Activated CD4-positive, alpha-beta memory T cell treated with anti-CD3 and anti-CD28 coated beads, Interleukin-2, amount 10 ng/mL, durations not matched to agents 7 days and 5 days (primary cell): ENCODE results near the gene HNF1A. TPM values are rescaled to one million over a fixed set of nuclear protein-coding genes. Genes with fewer than 3 reads are reported as not detected.

Source experiments
- CTCF ChIA-PET: fragments of 350-600 bp; sonication (Branson Sonifier 250); formaldehyde crosslinking; loops from one replicate; lab custom pipeline; 2021; ENCODE audit warnings: antibody characterized with exemption, inconsistent platforms; lab: Charles Lee
- POLR2A ChIA-PET: fragments of 350-600 bp; sonication (Branson Sonifier 250); formaldehyde crosslinking; loops from one replicate; lab custom pipeline; 2021; ENCODE audit warnings: antibody characterized with exemption; lab: Charles Lee
- DNase-seq: peaks from one replicate; pipeline ENCODE4 v3.0.0-alpha.2; 2020
- H3K27ac Mint-ChIP-seq: one replicate; pipeline ENCODE4 v1.8.0; 2021; ENCODE audit warnings: mild to moderate bottlenecking, mixed read lengths
- H3K27me3 Mint-ChIP-seq: one replicate; pipeline ENCODE4 v1.8.0; 2021; ENCODE audit warnings: mixed read lengths
- H3K36me3 Mint-ChIP-seq: one replicate; pipeline ENCODE4 v1.8.0; 2021; ENCODE audit warnings: low read depth, mixed read lengths
- H3K4me1 Mint-ChIP-seq: one replicate; pipeline ENCODE4 v1.8.0; 2021; ENCODE audit warnings: mixed read lengths
- H3K4me3 Mint-ChIP-seq: one replicate; pipeline ENCODE4 v1.8.0; 2021; ENCODE audit warnings: mild to moderate bottlenecking, mixed read lengths
- H3K9me3 Mint-ChIP-seq: one replicate; pipeline ENCODE4 v1.8.0; 2021; ENCODE audit warnings: mixed read lengths
- total RNA-seq, 2 experiments: library from RNA; stranded (reverse); gene quantifications; one replicate each; pipeline ENCODE4 v1.2.3, GENCODE V29; 2021

Gene HNF1A
- total RNA-seq, 2 experiments from 2014 or later, result not detected

- no peak overlapping the region for H3K27ac Mint-ChIP-seq
Measured at GRCh38 chr12:120962532-120963020, 15.8 kb upstream of the HNF1A start.

GRCh38 chr12:120964298-120964697, 14.0 kb upstream of the HNF1A start:
- CTCF ChIA-PET, result interaction anchor here (0.7 to 2.1 kb wide), 2 partner anchors 20 to 317 kb away, joined by 4 read pairs; no protein-coding TSS in a partner anchor
- Mint-ChIP-seq H3K4me1 (peaks cover 22% of the 10 kb centered on the region), H3K27me3 (peaks cover 1% of the 10 kb centered on the region), H3K9me3 (no peaks in the 10 kb centered on the region), H3K27ac (no peak overlapping the region), H3K36me3 (no peaks in the 10 kb centered on the region), H3K4me3 (no peak overlapping the region)
- no peak for DNase-seq
- POLR2A ChIA-PET, result no interaction called here

More at GRCh38 chr12:120962532-120963020, 15.8 kb upstream of the HNF1A start:
- Mint-ChIP-seq H3K36me3 (no peaks in the 10 kb centered on the region), H3K4me1 (peaks cover 26% of the 10 kb centered on the region), H3K27me3 (peaks cover under 1% of the 10 kb centered on the region), H3K9me3 (no peaks in the 10 kb centered on the region), H3K4me3 (no peak overlapping the region)
- ChIA-PET CTCF (interaction anchor here (1.0 to 3.2 kb wide), 3 partner anchors 9 to 315 kb away, joined by 3 to 20 read pairs (median 4); no protein-coding TSS in a partner anchor), POLR2A (no interaction called here)
- DNase-seq, result no peak

- no peak overlapping the region for H3K27ac Mint-ChIP-seq
- H3K27me3 Mint-ChIP-seq, result peaks cover 1% of the 10 kb centered on the region
- CTCF ChIA-PET, result no interaction called here
- DNase-seq, result no peak
- no peak overlapping the region for H3K4me3 Mint-ChIP-seq
- H3K4me1 Mint-ChIP-seq, result peaks cover 12% of the 10 kb centered on the region
- H3K36me3 Mint-ChIP-seq, result no peaks in the 10 kb centered on the region
- POLR2A ChIA-PET, result interaction anchor here (1.1 kb wide), 1 partner anchor 61 kb away, joined by 3 read pairs; no protein-coding TSS in a partner anchor
- no peaks in the 10 kb centered on the region for H3K9me3 Mint-ChIP-seq
Measured at GRCh38 chr12:120965534-120966091, 12.7 kb upstream of the HNF1A start.

GRCh38 chr12:120970310-120970709, 8.0 kb upstream of the HNF1A start:
- H3K36me3 Mint-ChIP-seq, result no peaks in the 10 kb centered on the region
- peaks cover 1% of the 10 kb centered on the region for H3K27me3 Mint-ChIP-seq
- POLR2A ChIA-PET, result no interaction called here
- no peak for DNase-seq
- CTCF ChIA-PET, result interaction anchor here (1.3 to 4.5 kb wide), 2 partner anchors 125 to 322 kb away, joined by 3 to 61 read pairs; no protein-coding TSS in a partner anchor
- H3K27ac Mint-ChIP-seq, result no peak overlapping the region
- no peak overlapping the region for H3K4me3 Mint-ChIP-seq
- H3K4me1 Mint-ChIP-seq, result peaks cover 7% of the 10 kb centered on the region
- no peaks in the 10 kb centered on the region for H3K9me3 Mint-ChIP-seq

- Mint-ChIP-seq H3K36me3 (no peaks in the 10 kb centered on the region), H3K27me3 (peaks cover 1% of the 10 kb centered on the region), H3K27ac (no peak overlapping the region), H3K4me3 (no peak overlapping the region), H3K4me1 (peaks cover 7% of the 10 kb centered on the region), H3K9me3 (no peaks in the 10 kb centered on the region)
- CTCF ChIA-PET, result interaction anchor here (0.5 to 4.5 kb wide), 51 partner anchors 9 to 1002 kb away, joined by 3 to 61 read pairs (median 4); partner anchors contain the start of genes MLEC and POP5
- DNase-seq, result peak; percentile 28
- POLR2A ChIA-PET, result interaction anchor here (0.5 to 1.2 kb wide), 10 partner anchors 10 to 390 kb away, joined by 3 to 5 read pairs (median 3); partner anchors contain the start of gene POP5
Measured at GRCh38 chr12:120971299-120972180, 6.8 kb upstream of the HNF1A start.

GRCh38 chr12:120972870-120973543, 5.3 kb upstream of the HNF1A start:
- no peaks in the 10 kb centered on the region for H3K27me3 Mint-ChIP-seq
- H3K36me3 Mint-ChIP-seq, result no peaks in the 10 kb centered on the region
- POLR2A ChIA-PET, result interaction anchor here (1.0 kb wide), 1 partner anchor 87 kb away, joined by 3 read pairs; no protein-coding TSS in a partner anchor
- H3K9me3 Mint-ChIP-seq, result no peaks in the 10 kb centered on the region
- no peak overlapping the region for H3K4me3 Mint-ChIP-seq
- CTCF ChIA-PET, result interaction anchor here (0.6 to 4.5 kb wide), 15 partner anchors 11 to 391 kb away, joined by 3 to 61 read pairs (median 5); partner anchors contain the start of gene POP5
- DNase-seq, result no peak
- H3K4me1 Mint-ChIP-seq, result peaks cover 7% of the 10 kb centered on the region
- H3K27ac Mint-ChIP-seq, result no peak overlapping the region

- no peak for DNase-seq
- Mint-ChIP-seq H3K4me3 (no peak overlapping the region), H3K27me3 (no peaks in the 10 kb centered on the region), H3K36me3 (no peaks in the 10 kb centered on the region), H3K27ac (no peak overlapping the region), H3K9me3 (no peaks in the 10 kb centered on the region), H3K4me1 (peaks cover 3% of the 10 kb centered on the region)
- ChIA-PET POLR2A (interaction anchor here (1.3 kb wide), 1 partner anchor 17 kb away, joined by 4 read pairs; no protein-coding TSS in a partner anchor), CTCF (no interaction called here)
Measured at GRCh38 chr12:120977531-120978295, 630 bp upstream of the HNF1A start.

- H3K36me3 Mint-ChIP-seq, result no peaks in the 10 kb centered on the region
- ChIA-PET CTCF (no interaction called here), POLR2A (no interaction called here)
- H3K4me3 Mint-ChIP-seq, result no peak overlapping the region
- no peak for DNase-seq
- no peak overlapping the region for H3K27ac Mint-ChIP-seq
- H3K4me1 Mint-ChIP-seq, result peaks cover 3% of the 10 kb centered on the region
- no peaks in the 10 kb centered on the region for H3K9me3 Mint-ChIP-seq
- H3K27me3 Mint-ChIP-seq, result no peaks in the 10 kb centered on the region
Measured at GRCh38 chr12:120979220-120979861, 998 bp downstream of the HNF1A start.

- DNase-seq, result no peak
- CTCF ChIA-PET, result interaction anchor here (2.2 kb wide), 1 partner anchor 8 kb away, joined by 9 read pairs; no protein-coding TSS in a partner anchor
- Mint-ChIP-seq H3K4me1 (peaks cover 3% of the 10 kb centered on the region), H3K36me3 (no peaks in the 10 kb centered on the region), H3K4me3 (no peak overlapping the region), H3K27me3 (no peaks in the 10 kb centered on the region), H3K27ac (no peak overlapping the region), H3K9me3 (no peaks in the 10 kb centered on the region)
- POLR2A ChIA-PET, result no interaction called here
Measured at GRCh38 chr12:120979862-120980696, 1.7 kb downstream of the HNF1A start.

- no peak overlapping the region for H3K27ac Mint-ChIP-seq
- no peaks in the 10 kb centered on the region for H3K27me3 Mint-ChIP-seq
- CTCF ChIA-PET, result interaction anchor here (2.2 kb wide), 1 partner anchor 9 kb away, joined by 9 read pairs; no protein-coding TSS in a partner anchor
- no peaks in the 10 kb centered on the region for H3K9me3 Mint-ChIP-seq
- DNase-seq, result no peak
- no peaks in the 10 kb centered on the region for H3K36me3 Mint-ChIP-seq
- H3K4me3 Mint-ChIP-seq, result no peak overlapping the region
- peaks cover 3% of the 10 kb centered on the region for H3K4me1 Mint-ChIP-seq
- POLR2A ChIA-PET, result no interaction called here
Measured at GRCh38 chr12:120980800-120981368, 2.5 kb downstream of the HNF1A start.
